NCI-H345 treated with DMSO at 0.1 percent for 48 hours (cell line): ENCODE results near the gene CEP112.
"Not testable (repeated sequence)": the region's sequence is repeated elsewhere in the genome, so short reads cannot be mapped to it uniquely, and the experiment has no call there.

Experiments
- DNase-seq: peaks from one replicate; lab custom pipeline; 2025; ENCODE audit not compliant: unreplicated experiment; lab: John Stamatoyannopoulos, UW

Gene CEP112

DNA sequence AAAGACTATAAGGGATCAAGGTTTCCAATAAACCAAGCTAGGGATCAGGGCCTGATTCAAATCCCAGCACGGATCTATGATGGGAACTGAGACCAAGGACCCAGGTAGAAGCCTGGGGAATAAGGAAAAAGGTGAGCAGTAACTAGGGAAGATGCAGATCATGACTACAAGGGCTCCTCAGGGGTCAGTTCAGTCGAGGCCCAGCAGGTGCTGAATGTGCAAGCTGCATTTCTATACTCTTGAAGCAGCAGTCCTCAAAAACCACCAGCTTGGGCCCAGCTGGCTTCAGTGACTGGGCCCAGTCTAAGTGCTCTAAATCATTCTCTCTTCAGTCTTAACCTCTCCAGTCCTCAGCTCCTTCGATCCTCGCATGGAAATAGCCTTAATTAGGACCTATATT is 401.7 kb downstream of the CEP112 start:
- no peak for DNase-seq

DNA sequence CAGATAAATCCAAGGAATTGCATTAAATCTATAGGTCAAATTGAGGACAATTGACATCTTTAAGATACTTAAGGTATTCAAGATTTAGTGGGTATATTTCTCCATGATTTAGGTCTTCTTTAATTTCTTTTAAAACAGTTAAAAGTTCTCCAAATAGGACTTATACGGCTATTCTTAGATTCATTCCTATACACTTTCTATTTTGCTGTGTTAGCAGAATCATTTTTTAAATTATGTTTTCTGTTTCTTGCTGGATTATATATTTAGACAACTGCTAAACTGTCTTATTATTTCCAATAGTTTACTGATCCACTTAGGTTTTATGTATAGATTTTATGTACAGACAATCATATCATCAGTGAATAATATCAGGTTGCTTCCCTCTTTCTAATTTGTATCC is 404.4 kb downstream of the CEP112 start:
- DNase-seq = no peak

DNA sequence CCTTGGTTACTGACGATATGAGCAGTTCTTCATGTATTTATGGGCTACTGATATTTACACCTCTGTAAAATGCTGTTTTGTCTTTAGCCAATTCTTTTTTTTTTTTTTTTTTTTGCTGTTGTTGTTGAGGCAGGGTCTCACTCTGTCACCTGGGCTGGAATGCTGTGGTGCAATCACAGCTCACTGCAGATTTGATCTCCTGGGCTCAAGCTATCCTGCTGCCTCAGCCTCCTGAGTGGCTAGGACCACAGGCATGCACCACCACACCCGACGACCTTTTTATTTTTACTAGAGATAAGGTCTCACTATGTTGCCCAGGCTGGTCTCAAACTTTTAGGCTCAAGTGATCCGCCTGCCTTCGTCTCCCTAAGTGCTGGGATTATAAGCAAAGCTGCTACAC is 405.5 kb downstream of the CEP112 start:
- no peak for DNase-seq

DNA sequence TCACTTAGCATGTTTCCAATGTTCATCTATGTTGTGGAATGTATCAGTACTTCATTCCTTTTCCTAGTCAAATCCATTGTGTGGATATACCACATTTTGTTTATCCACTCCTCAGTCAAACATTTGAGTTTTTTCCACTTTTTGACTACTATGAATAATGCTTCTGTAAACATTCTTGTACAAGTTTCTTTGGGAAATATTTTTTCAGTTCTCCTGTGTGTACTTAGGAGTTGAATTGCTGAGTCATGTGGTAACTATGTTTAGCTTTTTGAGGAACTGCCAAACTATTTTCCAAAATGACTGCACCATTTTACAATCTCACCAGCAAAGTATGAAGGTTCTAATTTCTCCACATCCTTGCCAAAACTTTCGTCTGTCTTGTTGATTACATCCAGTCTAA is 406.8 kb downstream of the CEP112 start:
- DNase-seq = no peak

DNA sequence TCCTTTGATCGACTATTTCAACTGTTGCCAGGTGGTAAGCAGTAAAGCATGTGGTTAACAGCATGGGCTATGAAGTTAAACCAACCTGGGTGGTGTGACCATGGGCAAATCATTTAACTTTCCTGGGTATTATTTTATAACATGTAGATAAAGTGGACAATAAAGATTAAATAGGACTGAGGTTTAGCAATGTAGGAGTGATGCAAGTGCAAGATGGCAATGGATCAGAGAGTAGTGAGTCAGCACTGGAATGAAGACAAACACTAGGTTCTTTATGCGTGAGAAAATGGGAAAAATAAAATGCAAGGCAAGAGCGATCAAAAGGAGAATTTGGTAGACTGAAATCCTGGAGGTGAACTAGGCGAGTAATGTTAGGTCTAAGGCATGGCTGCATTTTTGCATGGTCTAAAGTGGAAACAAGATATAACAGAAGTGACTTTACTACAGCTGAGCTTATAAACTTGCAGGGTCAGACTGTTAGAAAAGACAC is 408.0 kb downstream of the CEP112 start:
- no peak for DNase-seq

DNA sequence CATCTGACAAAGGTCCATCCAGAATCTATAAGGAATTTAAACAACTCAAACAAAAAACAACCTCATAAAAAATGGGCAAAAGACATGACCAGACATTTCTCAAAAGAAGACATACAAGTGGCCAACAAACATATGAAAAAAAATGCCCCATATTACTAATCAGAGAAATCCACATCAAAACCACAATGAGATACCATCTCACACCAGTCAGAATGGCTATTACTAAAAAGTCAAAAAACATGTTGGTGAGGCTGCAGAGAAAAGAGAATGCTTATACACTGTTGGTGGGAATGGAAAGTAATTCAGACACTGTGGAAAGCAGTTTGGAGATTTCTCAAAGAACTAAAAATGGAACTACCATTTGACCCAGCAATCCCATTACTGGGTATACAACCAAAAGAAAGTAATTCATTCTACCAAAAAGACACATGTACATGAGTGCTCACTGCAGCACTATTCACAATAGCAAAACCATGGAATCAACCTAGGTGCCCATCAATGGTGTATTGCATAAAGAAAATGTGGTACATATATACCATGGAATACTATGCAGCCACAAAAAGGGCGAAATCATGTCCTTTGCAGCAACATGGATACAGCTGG is 409.7 kb downstream of the CEP112 start:
- DNase-seq = not testable (repeated sequence)

DNA sequence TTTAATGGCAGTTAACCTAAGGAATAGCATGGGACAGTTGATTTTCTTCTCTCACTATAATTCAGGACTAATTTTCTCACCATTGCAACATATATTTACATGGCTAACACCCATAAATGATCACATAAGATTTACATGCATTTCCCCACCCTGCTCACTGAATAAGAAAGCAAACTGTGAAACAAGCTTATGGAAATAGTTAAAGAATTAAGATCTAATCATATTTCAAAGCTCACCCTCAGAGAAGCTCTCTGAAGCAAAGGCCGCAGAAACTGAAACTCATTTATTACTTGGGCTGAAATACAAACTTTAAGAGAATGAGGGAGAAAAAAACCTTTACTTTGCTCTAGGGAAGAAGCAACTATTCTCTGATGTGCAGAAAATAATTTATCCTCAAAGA is 411.8 kb downstream of the CEP112 start:
- no peak for DNase-seq

DNA sequence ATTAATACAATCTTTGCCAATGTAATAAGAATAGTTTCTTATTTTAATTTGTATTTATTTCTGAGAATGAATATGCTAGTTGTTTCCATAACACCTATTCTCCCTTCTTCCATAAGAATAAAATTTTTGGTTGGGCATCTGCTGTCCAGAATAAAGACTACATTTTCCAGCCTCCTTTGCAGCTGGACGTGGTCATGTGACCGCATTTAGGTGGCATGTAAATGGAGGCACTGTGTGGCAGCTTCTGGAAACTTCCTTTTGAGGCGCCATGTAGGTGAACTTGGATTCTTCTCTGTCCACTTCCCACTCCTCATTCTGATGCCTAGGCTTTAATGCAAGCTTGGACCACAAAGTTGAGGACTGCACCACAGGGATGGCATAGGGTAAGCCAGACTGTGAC is 415.0 kb downstream of the CEP112 start:
- DNase-seq = no peak

DNA sequence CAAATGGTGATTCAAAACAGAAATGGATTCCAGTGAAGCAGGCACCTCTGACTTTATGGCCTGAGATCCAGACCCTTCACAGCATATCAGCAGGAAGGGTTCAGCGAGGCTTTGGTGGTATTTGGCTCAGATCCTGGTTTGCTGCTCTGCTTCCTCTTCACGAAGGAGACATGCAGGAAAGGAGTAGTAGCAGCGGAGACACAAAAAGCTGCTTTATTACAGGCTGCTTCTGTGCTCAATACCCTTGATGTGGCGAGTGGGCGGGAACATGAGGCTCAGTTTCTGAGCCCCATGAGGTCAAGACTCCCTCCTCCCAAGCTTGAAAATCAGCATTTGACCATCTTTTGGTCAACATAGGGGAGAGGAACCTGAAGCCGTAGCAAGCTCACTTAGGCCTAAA is 417.1 kb downstream of the CEP112 start:
- no peak for DNase-seq

DNA sequence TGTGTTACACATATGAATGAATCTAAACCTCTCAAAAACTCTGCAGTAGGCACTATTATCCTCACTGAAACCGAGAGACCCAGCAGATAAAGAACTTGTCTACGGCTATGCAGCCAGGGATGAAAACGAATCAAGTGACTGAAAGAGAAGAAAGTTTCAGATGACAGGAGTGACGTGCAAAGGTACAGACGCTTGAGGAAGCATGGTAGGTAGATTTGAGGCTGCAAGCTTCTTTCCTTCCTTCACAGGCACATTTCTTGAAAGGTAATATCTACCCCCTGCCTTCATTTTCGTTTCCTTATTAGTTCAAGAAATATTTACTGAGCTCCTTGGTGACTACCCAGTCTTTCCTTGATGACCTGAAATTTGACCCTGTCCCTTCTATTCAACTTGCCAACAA is 418.9 kb downstream of the CEP112 start:
- DNase-seq = no peak

DNA sequence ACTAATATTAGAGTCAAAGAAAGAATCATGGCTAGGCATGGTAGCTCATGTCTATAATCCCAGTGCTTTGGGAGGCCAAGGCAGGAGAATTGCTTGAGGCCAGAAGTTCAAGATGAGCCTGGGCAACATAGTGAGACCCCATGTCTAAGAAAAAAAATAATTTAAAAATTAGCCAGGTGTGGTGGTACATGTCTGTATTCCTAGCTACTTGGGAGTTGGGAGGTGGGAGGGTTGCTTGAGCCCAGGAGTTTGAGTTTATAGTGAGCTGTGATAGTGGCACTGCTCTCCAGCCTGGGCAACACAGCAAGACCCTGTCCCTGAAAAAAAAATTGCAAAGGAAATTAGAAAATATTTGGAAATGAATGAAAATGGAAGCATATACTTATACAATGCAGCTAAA is 420.2 kb downstream of the CEP112 start:
- no peak for DNase-seq

DNA sequence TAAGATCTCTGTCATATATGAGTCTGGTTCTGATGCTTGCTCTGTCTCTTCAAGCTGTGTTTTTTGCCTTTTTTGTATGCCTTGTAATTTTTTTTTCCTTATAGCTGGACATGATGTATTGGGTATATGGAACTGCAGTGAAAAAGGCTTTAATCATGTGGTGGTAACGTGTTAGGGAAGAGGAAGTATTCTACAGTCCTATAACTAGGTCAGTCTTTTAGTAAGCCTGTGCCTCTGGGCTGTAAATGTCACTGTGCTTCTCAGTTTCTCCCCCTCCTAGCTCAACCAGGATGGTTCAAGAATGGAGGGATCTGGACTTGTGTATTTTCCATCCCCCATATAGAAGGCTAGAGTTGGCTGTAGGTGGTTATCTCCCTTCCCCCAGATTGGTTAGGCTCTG is 428.1 kb downstream of the CEP112 start:
- no peak for DNase-seq

DNA sequence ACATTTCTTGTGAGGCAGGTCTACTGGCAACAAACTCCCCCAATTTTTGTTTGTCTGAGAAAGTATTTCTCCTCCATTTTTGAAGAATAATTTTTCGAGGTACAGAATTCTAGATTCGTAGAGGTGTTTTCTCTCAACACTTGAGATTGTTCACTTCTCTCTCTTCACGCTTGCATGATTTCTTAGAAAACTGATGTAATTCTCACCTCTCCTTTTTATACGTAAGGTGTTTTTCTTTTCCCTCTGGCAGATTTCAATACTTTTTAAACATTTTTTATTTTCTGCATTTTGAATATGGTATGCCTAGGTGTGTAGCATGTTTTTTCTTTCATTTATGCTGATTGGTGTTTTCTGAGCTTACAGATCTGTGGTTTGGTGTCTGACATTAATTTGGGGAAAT is 429.0 kb downstream of the CEP112 start:
- no peak for DNase-seq

DNA sequence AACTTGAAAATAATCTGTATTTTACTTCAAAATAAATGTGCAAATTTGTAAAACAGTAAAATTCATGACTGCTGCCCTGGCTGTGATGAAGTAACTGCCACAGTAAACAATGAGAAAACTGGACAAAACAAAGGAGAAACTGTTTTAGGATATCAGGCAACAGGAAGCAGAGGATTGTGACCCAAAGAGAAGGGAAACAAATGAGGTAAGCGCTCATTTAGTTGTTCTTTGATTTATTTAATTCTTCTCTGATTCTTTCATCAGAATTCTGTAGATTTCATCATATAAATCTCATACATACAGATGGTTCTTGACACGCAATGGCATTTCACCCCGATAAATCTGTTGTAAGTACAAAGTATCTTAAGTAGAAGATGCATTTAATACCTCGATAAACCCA is 432.4 kb downstream of the CEP112 start:
- DNase-seq = no peak

DNA sequence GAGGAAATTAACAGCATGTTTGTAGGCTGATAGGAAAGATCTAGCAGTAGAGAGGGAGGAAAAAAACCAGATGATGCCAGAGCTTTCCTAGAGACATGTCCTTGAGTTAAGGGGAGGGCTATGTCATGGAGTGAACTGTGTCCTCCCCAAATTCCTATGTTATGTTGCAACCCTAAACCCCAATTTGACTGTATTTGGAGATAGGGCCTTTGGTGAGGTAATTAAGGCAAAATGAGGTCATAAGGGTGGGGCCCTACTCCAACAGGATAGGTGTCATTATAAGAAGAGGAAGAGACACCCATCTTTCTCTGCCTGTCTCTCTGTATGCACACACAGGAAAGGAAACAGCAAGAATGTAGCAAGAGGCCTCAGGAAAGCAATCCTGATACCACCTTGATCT is 435.2 kb downstream of the CEP112 start:
- no peak for DNase-seq

DNA sequence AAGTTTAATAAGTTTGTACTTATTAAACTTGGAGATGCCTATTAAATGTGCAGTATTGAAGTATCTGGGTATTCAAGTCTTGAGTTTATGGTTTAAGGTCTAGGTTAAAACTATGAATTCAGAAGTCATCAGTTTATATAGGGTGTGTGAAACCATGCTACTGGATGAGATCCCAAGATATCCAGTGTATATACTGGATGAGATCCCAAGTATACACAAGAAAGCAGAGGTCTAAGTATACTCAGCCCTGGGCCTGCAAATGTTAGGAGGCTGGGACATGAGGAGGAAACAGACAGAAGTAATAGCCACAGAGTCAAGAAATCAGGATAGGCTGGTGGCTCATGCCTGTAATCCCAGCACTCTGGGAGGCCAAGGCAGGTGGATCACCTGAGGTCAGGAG is 436.1 kb downstream of the CEP112 start:
- no peak for DNase-seq

DNA sequence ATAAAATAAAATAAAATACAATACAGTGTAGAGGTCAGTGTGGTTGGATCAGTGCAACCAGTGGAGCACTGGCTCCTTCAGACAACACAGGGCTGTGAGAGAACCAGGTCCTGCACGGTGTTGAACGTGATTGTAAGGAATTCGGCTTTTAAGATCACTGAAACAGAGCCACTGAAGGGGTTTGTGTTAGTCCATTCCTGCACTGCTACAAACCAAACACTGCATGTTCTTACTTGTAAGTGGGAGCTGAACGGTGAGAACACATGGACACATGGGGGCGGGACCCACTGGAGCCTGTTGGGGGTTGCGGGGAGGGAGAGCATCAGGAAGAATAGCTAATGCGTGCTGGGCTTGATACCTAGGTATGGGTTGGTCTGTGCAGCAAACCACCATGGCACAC is 437.3 kb downstream of the CEP112 start:
- DNase-seq = no peak

DNA sequence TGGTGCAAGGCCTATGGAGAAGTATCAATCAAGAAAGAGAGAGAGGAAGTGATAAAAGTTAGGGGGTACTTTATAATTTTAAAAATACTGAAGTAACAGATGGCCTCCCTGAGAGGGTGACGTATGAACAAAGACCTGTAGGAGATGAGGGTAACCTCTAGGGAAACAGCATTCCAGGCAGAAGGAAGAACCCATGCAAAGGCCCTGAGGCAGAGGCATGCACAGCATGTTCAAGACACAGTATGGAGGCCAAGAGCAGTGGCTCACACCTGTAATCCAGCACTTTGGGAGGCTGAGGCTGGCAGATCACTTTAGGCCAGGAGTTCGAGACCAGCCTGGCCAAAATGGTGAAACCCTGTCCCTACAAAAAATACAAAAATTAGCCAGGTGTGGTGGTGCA is 437.9 kb downstream of the CEP112 start:
- no peak for DNase-seq

DNA sequence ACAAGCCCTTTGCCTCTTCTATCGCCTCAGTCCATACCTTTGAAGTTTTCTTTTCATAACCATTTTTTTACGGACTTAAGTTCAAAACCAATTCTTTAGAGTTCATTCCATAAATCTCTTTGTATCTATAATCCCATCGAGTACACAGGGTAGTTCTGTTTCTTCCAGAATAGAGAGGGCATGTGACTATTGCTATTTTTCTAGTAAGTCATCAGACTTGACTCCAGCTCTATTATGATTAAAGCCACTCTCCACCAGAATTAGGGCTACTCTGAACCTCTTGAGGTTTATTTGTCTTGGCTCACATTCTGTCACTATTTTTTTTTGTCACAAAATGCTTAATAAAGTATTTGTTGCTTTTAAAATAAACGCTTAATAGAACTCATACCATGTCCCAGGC is 438.6 kb downstream of the CEP112 start:
- no peak for DNase-seq

DNA sequence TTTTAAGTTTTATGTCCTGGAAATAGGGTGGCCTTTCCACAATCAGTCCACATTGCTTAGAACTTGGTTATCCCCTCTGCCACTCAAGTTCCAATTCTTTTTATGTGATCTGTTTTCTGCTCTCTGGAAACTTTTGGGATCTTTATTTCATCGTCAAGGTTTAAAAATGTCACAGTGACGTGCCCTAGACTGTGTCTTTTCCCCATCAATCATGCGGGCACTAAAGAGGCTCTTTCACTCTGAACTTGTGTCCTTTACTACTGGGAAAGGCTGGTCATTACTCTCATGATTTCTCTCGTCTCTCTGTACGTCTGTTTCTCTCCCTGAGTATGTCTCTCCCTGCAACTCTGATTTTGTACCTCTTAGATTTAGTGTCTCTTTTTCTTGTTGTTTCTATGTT is 440.7 kb downstream of the CEP112 start:
- no peak for DNase-seq

DNA sequence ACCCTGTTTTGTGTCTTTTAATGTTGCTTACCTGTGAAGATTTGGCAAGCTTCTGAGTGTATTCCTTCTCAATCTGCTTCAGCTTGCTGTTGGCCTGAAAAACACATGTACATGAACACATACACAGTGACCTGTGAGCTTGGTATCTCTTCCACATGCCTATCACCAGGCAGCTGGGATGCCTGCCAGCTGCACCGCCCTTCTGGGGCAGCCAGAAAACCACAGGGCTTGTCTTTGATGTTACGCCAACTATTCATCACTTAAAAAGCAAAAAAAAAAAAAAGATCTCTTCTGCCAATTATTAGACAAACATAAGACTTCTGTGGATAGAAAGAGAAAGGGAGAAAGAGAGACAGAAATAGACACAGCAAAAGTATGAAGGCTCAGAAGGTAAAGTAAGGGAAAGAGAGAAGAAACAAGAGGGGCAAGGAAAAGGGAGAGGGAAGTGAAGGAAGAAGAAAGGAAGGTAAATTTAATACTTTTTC is 441.3 kb downstream of the CEP112 start:
- DNase-seq = peak; percentile 26

DNA sequence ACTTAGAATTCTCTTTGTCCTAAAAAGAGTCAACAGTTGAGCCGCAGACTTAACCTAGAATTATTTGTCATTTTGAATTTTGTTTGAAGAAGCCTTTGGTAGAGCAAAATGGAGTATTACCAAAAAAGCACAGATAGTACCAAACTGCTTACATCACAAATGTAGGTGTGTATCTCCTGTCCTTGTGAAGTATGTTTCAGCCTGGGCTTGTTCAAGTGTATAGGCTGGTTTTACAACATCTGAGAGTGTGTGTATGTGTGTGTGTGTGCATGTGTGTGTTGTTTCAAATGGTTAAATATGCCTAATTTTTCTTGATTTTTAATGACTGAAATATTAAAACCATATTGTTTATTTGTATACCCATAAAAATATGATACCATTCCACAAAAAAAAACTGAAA is 441.8 kb downstream of the CEP112 start:
- no peak for DNase-seq

DNA sequence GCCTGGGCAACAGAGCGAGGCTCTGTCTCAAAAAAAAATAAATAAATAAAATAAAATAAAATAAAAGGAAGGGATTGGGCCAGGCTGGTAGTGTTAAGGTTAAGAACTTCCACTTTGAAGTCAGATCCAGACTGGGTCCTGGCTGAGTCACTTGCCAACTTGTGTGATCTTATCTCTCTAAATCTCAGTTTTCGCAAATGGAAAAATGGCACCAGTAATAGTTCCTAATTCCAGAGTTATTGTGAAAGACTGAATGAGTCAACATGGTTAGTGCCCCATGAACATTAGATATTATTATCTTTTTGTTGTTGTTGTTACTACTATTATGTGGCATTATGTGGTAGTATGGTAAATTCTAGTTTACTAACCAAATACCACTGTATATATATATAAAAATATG is 442.5 kb downstream of the CEP112 start:
- no peak for DNase-seq
